Right lobe of liver (tissue), 4 donors: ENCODE results near the gene RHOU.

Experiments
- CTCF ChIP-seq, 4 donors: fragments of 200-600 bp in 3 of 4; fragments of 450-650 bp in 1 of 4; IDR thresholded peaks; one replicate each; pipeline versions ENCODE4 v1.5.1 to v1.8.0; 2016 to 2022; ENCODE audit warnings: antibody characterized with exemption in 4 of 4, mild to moderate bottlenecking in 2 of 4
- POLR2A ChIP-seq: fragments of 450-650 bp; IDR thresholded peaks from one replicate; pipeline ENCODE4 v1.6.1; 2017; ENCODE audit warnings: antibody characterized with exemption, mild to moderate bottlenecking
- donor health status: DM: no; HTN: no; CAD: no.
- donor health status: DM: no; HTN: no; CAD: no.
- donor health status: DM: no; HTN: yes; CAD: no.

- TF ChIP-seq POLR2A (no peak), CTCF (IDR thresholded peaks at IDR 0.05) (no peak)
Measured at GRCh38 chr1:228794173-228794572, 58.9 kb downstream of the RHOU start.
